NCI-H1092 treated with DMSO at 0.1 percent for 48 hours (cell line): ENCODE results near the gene CPM.

Experiments
- DNase-seq: peaks from one replicate; lab custom pipeline; 2025; lab: John Stamatoyannopoulos, UW

CPM gene

GRCh38 chr12:68932961-68933893, at the start of gene CPM:
CPM (minus strand) TSS chr12:68933171; CDS start chr12:68932837, 334 bp downstream.
- peak; percentile 56 for DNase-seq

GRCh38 chr12:68981516-68981915, 48.5 kb upstream of the CPM start:
- DNase-seq = no peak

- no peak for DNase-seq
Measured at GRCh38 chr12:68980476-68981212, 47.7 kb upstream of the CPM start.

GRCh38 chr12:68978678-68979077, 45.7 kb upstream of the CPM start:
- no peak for DNase-seq

GRCh38 chr12:68977909-68978610, 45.1 kb upstream of the CPM start:
- DNase-seq = no peak

GRCh38 chr12:68977335-68977734, 44.4 kb upstream of the CPM start:
- DNase-seq = no peak

GRCh38 chr12:68976395-68976841, 43.4 kb upstream of the CPM start:
- DNase-seq = no peak

GRCh38 chr12:68975811-68976210, 42.8 kb upstream of the CPM start:
- no peak for DNase-seq

GRCh38 chr12:68972595-68972994, 39.6 kb upstream of the CPM start:
- DNase-seq = no peak

GRCh38 chr12:68971404-68971803, 38.4 kb upstream of the CPM start:
- DNase-seq = no peak

GRCh38 chr12:68970951-68971350, 38.0 kb upstream of the CPM start:
- no peak for DNase-seq

GRCh38 chr12:68970306-68970705, 37.3 kb upstream of the CPM start:
- no peak for DNase-seq

GRCh38 chr12:68967046-68967445, 34.1 kb upstream of the CPM start:
- no peak for DNase-seq

- DNase-seq = no peak
Measured at GRCh38 chr12:68963856-68964745, 31.1 kb upstream of the CPM start.

- no peak for DNase-seq
Measured at GRCh38 chr12:68962877-68963855, 30.2 kb upstream of the CPM start.

GRCh38 chr12:68959891-68960464, 27.0 kb upstream of the CPM start:
- DNase-seq = no peak

- no peak for DNase-seq
Measured at GRCh38 chr12:68959143-68959858, 26.3 kb upstream of the CPM start.

GRCh38 chr12:68958322-68958721, 25.4 kb upstream of the CPM start:
- DNase-seq = no peak

- no peak for DNase-seq
Measured at GRCh38 chr12:68957273-68957672, 24.3 kb upstream of the CPM start.
